Fibroblast of pulmonary artery (primary cell): Measurements from ENCODE around the gene PVR.

ENCODE experiments used
- DNase-seq: peaks from one replicate; pipeline ENCODE4 v3.0.0-alpha.2; 2010; ENCODE audit warnings: low read depth
- H3K4me3 ChIP-seq: replicated peaks from 2 replicates; pipeline ENCODE4 v1.5.1; 2011; ENCODE audit warnings: low read depth, mild to moderate bottlenecking, control low read depth, low read length, moderate library complexity
- TF ChIP-seq, protein P1 (sequence below): IDR thresholded peaks from 2 replicates; pipeline ENCODE4 v1.5.1; 2011; ENCODE audit warnings: mild to moderate bottlenecking, control low read depth, low read length, inconsistent platforms; ENCODE audit errors: missing control alignments

PVR gene, protein sequence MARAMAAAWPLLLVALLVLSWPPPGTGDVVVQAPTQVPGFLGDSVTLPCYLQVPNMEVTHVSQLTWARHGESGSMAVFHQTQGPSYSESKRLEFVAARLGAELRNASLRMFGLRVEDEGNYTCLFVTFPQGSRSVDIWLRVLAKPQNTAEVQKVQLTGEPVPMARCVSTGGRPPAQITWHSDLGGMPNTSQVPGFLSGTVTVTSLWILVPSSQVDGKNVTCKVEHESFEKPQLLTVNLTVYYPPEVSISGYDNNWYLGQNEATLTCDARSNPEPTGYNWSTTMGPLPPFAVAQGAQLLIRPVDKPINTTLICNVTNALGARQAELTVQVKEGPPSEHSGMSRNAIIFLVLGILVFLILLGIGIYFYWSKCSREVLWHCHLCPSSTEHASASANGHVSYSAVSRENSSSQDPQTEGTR

DNA sequence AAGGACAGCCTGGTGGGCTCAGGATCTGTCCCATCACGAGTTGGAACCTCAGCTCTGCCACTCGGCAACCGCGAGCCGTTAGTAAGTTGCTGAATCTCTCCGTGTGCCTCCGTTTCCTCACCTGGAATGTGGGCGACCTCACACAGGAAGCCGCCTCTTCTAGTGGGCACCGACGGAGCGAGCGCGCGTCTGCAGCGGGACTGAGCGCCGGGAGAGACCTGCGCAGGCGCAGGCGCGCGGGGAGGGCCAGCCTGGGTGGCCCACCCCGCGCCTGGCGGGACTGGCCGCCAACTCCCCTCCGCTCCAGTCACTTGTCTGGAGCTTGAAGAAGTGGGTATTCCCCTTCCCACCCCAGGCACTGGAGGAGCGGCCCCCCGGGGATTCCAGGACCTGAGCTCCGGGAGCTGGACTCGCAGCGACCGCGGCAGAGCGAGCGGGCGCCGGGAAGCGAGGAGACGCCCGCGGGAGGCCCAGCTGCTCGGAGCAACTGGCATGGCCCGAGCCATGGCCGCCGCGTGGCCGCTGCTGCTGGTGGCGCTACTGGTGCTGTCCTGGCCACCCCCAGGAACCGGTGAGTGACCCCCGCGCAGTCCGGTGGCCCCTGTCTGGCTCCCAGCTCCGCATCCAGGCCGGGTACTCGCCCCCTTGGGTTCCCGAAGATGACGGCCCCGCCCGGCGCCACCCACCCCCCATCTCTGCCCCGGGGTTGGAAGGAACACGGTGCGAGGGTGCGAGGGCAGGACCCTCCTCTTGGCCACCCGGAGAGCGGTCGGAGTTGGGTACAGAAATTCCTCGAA lies at the start of gene PVR:
Gene PVR (plus strand): TSS at position 306 of the 797 bp plus-strand sequence. CDS start 187 bp downstream, at position 493.
- peak within 1 kb of the TSS; percentile 71 for H3K4me3 ChIP-seq
- TF ChIP-seq, protein P1, sequence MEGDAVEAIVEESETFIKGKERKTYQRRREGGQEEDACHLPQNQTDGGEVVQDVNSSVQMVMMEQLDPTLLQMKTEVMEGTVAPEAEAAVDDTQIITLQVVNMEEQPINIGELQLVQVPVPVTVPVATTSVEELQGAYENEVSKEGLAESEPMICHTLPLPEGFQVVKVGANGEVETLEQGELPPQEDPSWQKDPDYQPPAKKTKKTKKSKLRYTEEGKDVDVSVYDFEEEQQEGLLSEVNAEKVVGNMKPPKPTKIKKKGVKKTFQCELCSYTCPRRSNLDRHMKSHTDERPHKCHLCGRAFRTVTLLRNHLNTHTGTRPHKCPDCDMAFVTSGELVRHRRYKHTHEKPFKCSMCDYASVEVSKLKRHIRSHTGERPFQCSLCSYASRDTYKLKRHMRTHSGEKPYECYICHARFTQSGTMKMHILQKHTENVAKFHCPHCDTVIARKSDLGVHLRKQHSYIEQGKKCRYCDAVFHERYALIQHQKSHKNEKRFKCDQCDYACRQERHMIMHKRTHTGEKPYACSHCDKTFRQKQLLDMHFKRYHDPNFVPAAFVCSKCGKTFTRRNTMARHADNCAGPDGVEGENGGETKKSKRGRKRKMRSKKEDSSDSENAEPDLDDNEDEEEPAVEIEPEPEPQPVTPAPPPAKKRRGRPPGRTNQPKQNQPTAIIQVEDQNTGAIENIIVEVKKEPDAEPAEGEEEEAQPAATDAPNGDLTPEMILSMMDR: no peak
- peak; percentile 68 for DNase-seq

DNA sequence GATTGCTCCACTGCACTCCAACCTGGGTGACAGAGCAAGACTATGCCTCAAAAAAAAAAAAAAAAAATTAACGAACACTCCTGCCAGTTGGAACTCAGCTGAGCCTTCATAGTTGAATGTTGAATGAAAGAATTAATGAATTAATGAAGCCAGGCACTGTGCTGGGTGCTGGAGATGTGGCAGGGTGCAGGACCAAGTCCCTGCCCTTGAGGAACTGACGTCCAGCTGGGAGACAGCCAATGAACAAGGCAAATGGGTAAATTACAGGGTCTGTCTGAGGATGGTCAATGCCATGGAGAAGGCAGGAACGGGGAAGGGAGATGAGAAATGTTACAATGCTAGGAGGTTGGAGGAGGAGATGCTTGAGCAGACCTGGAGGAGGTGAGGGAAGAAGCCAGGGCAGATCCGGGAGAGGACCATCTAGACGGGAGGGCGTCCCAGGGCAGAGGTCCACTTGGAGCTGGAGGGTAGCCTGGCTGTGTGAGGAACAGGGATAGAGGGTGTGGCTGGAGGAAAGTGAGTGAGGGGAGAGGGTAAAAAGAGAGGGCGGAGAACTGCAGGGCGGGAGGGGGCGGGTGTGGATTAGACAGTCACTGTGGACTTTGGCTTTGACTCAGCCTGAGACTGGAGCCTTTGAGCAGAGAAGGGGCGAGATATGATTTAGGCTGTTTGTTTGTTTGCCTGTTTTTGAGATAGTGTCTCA lies 47.1 kb upstream of the PVR start:
- no peak overlapping the region for H3K4me3 ChIP-seq
- DNase-seq: no peak
- TF ChIP-seq, protein P1: no peak

DNA sequence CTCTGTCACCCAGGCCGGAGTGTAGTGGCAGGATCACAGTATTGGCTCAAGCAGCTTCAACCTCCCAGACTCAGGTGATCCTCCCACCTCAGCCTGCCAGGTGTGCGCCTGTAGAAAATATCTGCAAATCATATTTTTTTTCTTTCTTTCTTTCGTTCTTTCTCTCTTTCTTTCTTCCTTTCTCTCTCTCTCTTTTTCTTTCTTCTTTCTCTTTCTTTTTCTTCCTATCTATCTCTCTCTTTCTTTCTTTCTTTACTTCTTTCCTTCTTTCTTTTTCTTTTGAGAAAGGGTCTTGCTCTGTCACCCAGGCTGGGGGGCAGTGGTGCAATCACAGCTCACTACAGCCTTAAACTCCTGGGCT lies 46.6 kb upstream of the PVR start:
- TF ChIP-seq, protein P1: no peak
- H3K4me3 ChIP-seq: no peak overlapping the region
- DNase-seq: no peak

DNA sequence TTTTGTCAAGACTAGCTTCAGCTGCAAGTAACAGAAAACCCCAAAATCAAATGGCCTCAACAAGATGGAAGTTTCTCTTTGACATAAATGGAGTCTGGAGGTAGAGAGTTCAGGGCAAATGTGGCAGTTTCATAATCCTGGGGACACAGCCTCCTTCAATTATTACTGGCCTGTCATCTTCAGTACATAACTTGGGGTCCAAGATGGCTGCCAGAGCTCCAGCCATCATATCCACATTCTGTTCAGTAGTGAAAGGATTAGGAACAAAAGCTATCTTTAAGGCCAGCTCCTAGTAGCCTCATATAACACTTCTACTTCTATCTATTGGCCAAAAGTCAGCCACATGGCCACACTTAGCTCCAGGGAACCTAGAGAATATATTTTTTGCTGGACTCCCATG lies 45.4 kb upstream of the PVR start:
- DNase-seq: no peak
- no peak overlapping the region for H3K4me3 ChIP-seq
- TF ChIP-seq, protein P1: no peak

DNA sequence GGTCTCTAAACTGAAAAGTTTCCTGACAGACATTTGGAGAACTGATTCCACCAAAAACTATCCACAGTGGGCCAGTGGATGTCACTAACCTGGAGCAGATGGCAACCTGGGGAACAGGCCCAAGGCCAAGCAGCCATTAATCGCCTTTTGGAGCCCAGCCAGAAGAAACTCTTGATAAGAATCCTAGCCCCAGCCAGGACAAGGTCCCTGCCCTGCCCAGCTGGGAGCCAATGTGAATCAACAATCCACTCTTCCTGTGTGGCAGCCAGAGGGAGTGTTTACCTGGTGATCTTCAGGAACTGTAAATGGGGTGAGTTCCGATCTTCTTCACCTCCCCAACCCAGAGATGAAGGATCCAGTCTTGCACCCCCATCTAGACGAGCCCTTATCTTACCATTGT lies 44.8 kb upstream of the PVR start:
- TF ChIP-seq, protein P1: no peak
- no peak overlapping the region for H3K4me3 ChIP-seq
- DNase-seq: no peak

DNA sequence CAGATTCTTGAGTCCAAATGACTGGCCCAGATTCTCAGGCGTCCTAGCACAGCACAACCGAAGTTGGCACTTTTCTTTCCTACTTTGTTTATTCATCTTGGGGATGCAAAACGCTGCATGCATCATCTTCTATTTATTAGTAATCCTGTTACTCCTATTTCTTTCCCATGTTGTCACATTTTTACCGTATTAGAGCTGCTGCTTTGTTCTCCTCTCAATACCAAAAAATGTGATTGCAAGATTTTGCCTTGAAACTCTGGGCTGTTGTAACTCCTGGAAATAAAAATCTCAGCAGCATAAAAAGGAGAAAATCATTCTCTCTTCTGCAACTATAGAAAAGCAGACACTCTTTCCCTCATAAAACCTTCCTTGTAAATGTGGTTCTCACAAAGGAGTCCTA lies 43.2 kb upstream of the PVR start:
- no peak overlapping the region for H3K4me3 ChIP-seq
- DNase-seq: no peak
- TF ChIP-seq, protein P1: no peak
